HUES64 (cell line): ENCODE results near the gene SAMD4A.

Experiments used
- H3K27ac ChIP-seq: 2 replicates; pipeline ENCODE4 v1.7.0; 2013; ENCODE audit warnings: low read depth, low read length, inconsistent platforms
- H3K27me3 ChIP-seq: 2 replicates; pipeline ENCODE4 v1.6.1; 2013; ENCODE audit warnings: mild to moderate bottlenecking, low read length; ENCODE audit not compliant: insufficient read depth
- H3K36me3 ChIP-seq: 2 replicates; pipeline ENCODE4 v1.6.1; 2013; ENCODE audit warnings: mild to moderate bottlenecking, low read length; ENCODE audit not compliant: insufficient read depth
- H3K4me1 ChIP-seq: 2 replicates; pipeline ENCODE4 v1.6.1; 2013; ENCODE audit warnings: mild to moderate bottlenecking, low read length, moderate library complexity; ENCODE audit not compliant: insufficient read depth
- H3K4me3 ChIP-seq: 2 replicates; pipeline ENCODE4 v1.5.1; 2013; ENCODE audit warnings: mild to moderate bottlenecking, low read length, moderate library complexity
- H3K9ac ChIP-seq: 2 replicates; pipeline ENCODE4 v1.6.1; 2013; ENCODE audit warnings: mild to moderate bottlenecking, low read depth, low read length
- H3K9me3 ChIP-seq: 2 replicates; pipeline ENCODE4 v1.6.1; 2013; ENCODE audit warnings: low read depth, low read length; ENCODE audit not compliant: insufficient read depth
- whole genome bisulfite sequencing: fragments of 150-250, 120-280 bp; methylation state at CpG from one replicate; pipeline ENCODE4 v1.1.7; 2013; ENCODE audit warnings: missing lambda C conversion rate; 5-methylcytosine and 5-hydroxymethylcytosine counted together

Gene SAMD4A

GRCh38 chr14:54547583-54547982, 19.3 kb upstream of the SAMD4A start:
- H3K9me3 ChIP-seq = no peaks in the 10 kb centered on the region
- no peaks in the 10 kb centered on the region for H3K27me3 ChIP-seq
- H3K4me3 ChIP-seq = no peak overlapping the region
- peaks cover 4% of the 10 kb centered on the region; the same call in 1 of the 2 replicates for H3K4me1 ChIP-seq
- no peak overlapping the region for H3K27ac ChIP-seq
- WGBS = 92% methylated on average over 3 of the region's 3 CpGs
- H3K36me3 ChIP-seq = no peaks in the 10 kb centered on the region
- no peak overlapping the region for H3K9ac ChIP-seq

GRCh38 chr14:54548491-54548890, 18.4 kb upstream of the SAMD4A start:
- Histone ChIP-seq H3K27me3 (no peaks in the 10 kb centered on the region), H3K9me3 (no peaks in the 10 kb centered on the region), H3K36me3 (no peaks in the 10 kb centered on the region), H3K4me1 (peaks cover 4% of the 10 kb centered on the region; the same call in 1 of the 2 replicates), H3K4me3 (no peak overlapping the region), H3K9ac (no peak overlapping the region), H3K27ac (no peak overlapping the region)
- 89% methylated on average over 5 of the region's 5 CpGs for WGBS

- H3K4me3 ChIP-seq = no peak overlapping the region
- H3K9ac ChIP-seq = no peak overlapping the region
- H3K4me1 ChIP-seq = peaks cover 4% of the 10 kb centered on the region; the same call in 1 of the 2 replicates
- 85% methylated on average over 3 of the region's 3 CpGs for WGBS
- H3K27me3 ChIP-seq = no peaks in the 10 kb centered on the region
- H3K27ac ChIP-seq = no peak overlapping the region
- H3K9me3 ChIP-seq = no peaks in the 10 kb centered on the region
- H3K36me3 ChIP-seq = no peaks in the 10 kb centered on the region
Observed at GRCh38 chr14:54549862-54550261, 17.1 kb upstream of the SAMD4A start.

GRCh38 chr14:54550514-54550913, 16.4 kb upstream of the SAMD4A start:
- no peak overlapping the region for H3K4me3 ChIP-seq
- H3K9ac ChIP-seq = no peak overlapping the region
- H3K9me3 ChIP-seq = no peaks in the 10 kb centered on the region
- peaks cover 4% of the 10 kb centered on the region; the same call in 1 of the 2 replicates for H3K4me1 ChIP-seq
- WGBS = 77% methylated on average over 1 of the region's 1 CpG
- no peaks in the 10 kb centered on the region for H3K36me3 ChIP-seq
- no peak overlapping the region for H3K27ac ChIP-seq
- no peaks in the 10 kb centered on the region for H3K27me3 ChIP-seq

GRCh38 chr14:54554401-54554800, 12.5 kb upstream of the SAMD4A start:
- peaks cover 4% of the 10 kb centered on the region; the same call in 1 of the 2 replicates for H3K4me1 ChIP-seq
- no peak overlapping the region for H3K4me3 ChIP-seq
- H3K9ac ChIP-seq = no peak overlapping the region
- no peak overlapping the region for H3K27ac ChIP-seq
- no peaks in the 10 kb centered on the region for H3K27me3 ChIP-seq
- 94% methylated on average over 2 of the region's 2 CpGs for WGBS
- H3K36me3 ChIP-seq = no peaks in the 10 kb centered on the region
- no peaks in the 10 kb centered on the region for H3K9me3 ChIP-seq

GRCh38 chr14:54555651-54556050, 11.3 kb upstream of the SAMD4A start:
- Histone ChIP-seq H3K9ac (no peak overlapping the region), H3K4me3 (no peak overlapping the region), H3K4me1 (peaks cover 4% of the 10 kb centered on the region; the same call in 1 of the 2 replicates), H3K36me3 (no peaks in the 10 kb centered on the region), H3K27ac (no peak overlapping the region), H3K27me3 (no peaks in the 10 kb centered on the region), H3K9me3 (no peaks in the 10 kb centered on the region)
- 89% methylated on average over 2 of the region's 2 CpGs for WGBS

GRCh38 chr14:54556535-54556934, 10.4 kb upstream of the SAMD4A start:
- Histone ChIP-seq H3K4me3 (no peak overlapping the region), H3K4me1 (peaks cover 3% of the 10 kb centered on the region; the same call in 1 of the 2 replicates), H3K9me3 (no peaks in the 10 kb centered on the region), H3K27ac (no peak overlapping the region), H3K36me3 (no peaks in the 10 kb centered on the region), H3K9ac (no peak overlapping the region), H3K27me3 (no peaks in the 10 kb centered on the region)
- WGBS = 89% methylated on average over 9 of the region's 9 CpGs

- no peaks in the 10 kb centered on the region for H3K36me3 ChIP-seq
- peaks cover 25% of the 10 kb centered on the region for H3K27me3 ChIP-seq
Observed at GRCh38 chr14:54562334-54562733, 4.6 kb upstream of the SAMD4A start.

GRCh38 chr14:54564071-54564867, 2.7 kb upstream of the SAMD4A start:
- no peaks in the 10 kb centered on the region for H3K36me3 ChIP-seq
- no peak overlapping the region for H3K9ac ChIP-seq
- H3K27me3 ChIP-seq = peaks cover 39% of the 10 kb centered on the region
- peak overlapping the region; percentile 73 for H3K4me3 ChIP-seq
- whole genome bisulfite sequencing = 23% methylated on average over 9 of the region's 9 CpGs
- H3K27ac ChIP-seq = no peak overlapping the region
- no peaks in the 10 kb centered on the region for H3K9me3 ChIP-seq
- peaks cover 15% of the 10 kb centered on the region for H3K4me1 ChIP-seq

More at GRCh38 chr14:54562334-54562733, 4.6 kb upstream of the SAMD4A start:
- H3K9me3 ChIP-seq = no peaks in the 10 kb centered on the region
- H3K9ac ChIP-seq = no peak overlapping the region
- H3K27ac ChIP-seq = no peak overlapping the region
- WGBS = 77% methylated on average over 2 of the region's 5 CpGs
- no peak overlapping the region for H3K4me3 ChIP-seq
- peaks cover 8% of the 10 kb centered on the region for H3K4me1 ChIP-seq

GRCh38 chr14:54564868-54565784, 1.8 kb upstream of the SAMD4A start:
- H3K4me3 ChIP-seq = peak overlapping the region; percentile 73
- H3K27me3 ChIP-seq = peaks cover 46% of the 10 kb centered on the region
- H3K9ac ChIP-seq = peak overlapping the region; percentile 70; the same call in 1 of the 2 replicates
- no peaks in the 10 kb centered on the region for H3K9me3 ChIP-seq
- H3K4me1 ChIP-seq = peaks cover 22% of the 10 kb centered on the region
- under 1% methylated on average over 68 of the region's 69 CpGs for WGBS
- no peak overlapping the region for H3K27ac ChIP-seq
- H3K36me3 ChIP-seq = no peaks in the 10 kb centered on the region
